SK-N-SH (cell line): ENCODE data around the gene F8A3. TPM values are rescaled to one million over a fixed set of nuclear protein-coding genes. Genes with fewer than 3 reads are reported as not detected.

Source experiments
- CTCF ChIA-PET: fragments of 300-600, 350-600 bp; formaldehyde crosslinking; extraction: SDS; loops from one replicate; lab custom pipeline; 2021; lab: Yijun Ruan, JAX
- POLR2A ChIA-PET: fragments of 350-600 bp; sonication (Branson Sonifier 250); formaldehyde crosslinking; extraction: SDS; loops from one replicate; lab custom pipeline; 2020; ENCODE audit warnings: antibody characterized with exemption, inconsistent platforms; lab: Yijun Ruan, JAX
- DNase-seq: peaks from one replicate; pipeline ENCODE4 v3.0.0; 2012
- H2AFZ ChIP-seq: fragments of 200-600 bp; sonication (generic); 2 replicates; pipeline ENCODE4 v1.8.1; 2016; ENCODE audit warnings: antibody characterized with exemption, mild to moderate bottlenecking, low read depth
- H3F3A ChIP-seq: fragments of 200-600 bp; sonication (generic); replicated peaks from 2 replicates; pipeline ENCODE3; 2016; ENCODE audit warnings: antibody characterized with exemption, mild to moderate bottlenecking; ENCODE audit not compliant: insufficient read depth
- H3K27ac ChIP-seq, 2 experiments: fragments of 200-500 bp in 1 of 2; fragments of 200-600 bp in 1 of 2; sonication (Bioruptor generic) in 1 of 2; sonication (generic), shearing (Covaris generic) in 1 of 2; 2 replicates each; pipeline versions ENCODE4 v1.5.1 to v1.6.1; 2014 to 2016; ENCODE audit warnings: low read depth in 2 of 2, inconsistent platforms in 1 of 2, low read length in 1 of 2, mild to moderate bottlenecking in 1 of 2, mixed read lengths in 1 of 2
- H3K27me3 ChIP-seq: fragments of 200-600 bp; sonication (generic), shearing (Covaris generic); 2 replicates; pipeline ENCODE4 v1.6.1; 2016; ENCODE audit warnings: mixed run types; ENCODE audit not compliant: insufficient read depth
- H3K36me3 ChIP-seq, 2 experiments: fragments of 200-500 bp in 1 of 2; fragments of 200-600 bp in 1 of 2; sonication (Bioruptor generic) in 1 of 2; sonication (generic) in 1 of 2; replicated peaks in 1 of 2; 2 replicates each; pipeline versions ENCODE3 to v1.5.1; 2014 to 2016; ENCODE audit warnings: low read length in 1 of 2, mild to moderate bottlenecking in 1 of 2; ENCODE audit not compliant: insufficient read depth in 2 of 2, control insufficient read depth in 1 of 2
- H3K4me1 ChIP-seq, 2 experiments: fragments of 200-500 bp in 1 of 2; fragments of 200-600 bp in 1 of 2; sonication (Bioruptor generic) in 1 of 2; sonication (generic), shearing (Covaris generic) in 1 of 2; 2 replicates each; pipeline versions ENCODE4 v1.5.1 to v1.6.1; 2014 to 2016; ENCODE audit warnings: low read depth in 1 of 2, low read length in 1 of 2, mixed run types in 1 of 2; ENCODE audit not compliant: insufficient read depth in 2 of 2, control insufficient read depth in 1 of 2
- H3K4me2 ChIP-seq: fragments of 200-600 bp; sonication (generic), shearing (Covaris generic); 2 replicates; pipeline ENCODE4 v1.6.1; 2017; ENCODE audit warnings: mixed run types
- H3K4me3 ChIP-seq, 2 experiments: fragments of 200-500 bp in 1 of 2; fragments of 200-600 bp in 1 of 2; sonication (Bioruptor generic) in 1 of 2; sonication (generic), shearing (Covaris generic) in 1 of 2; 2 replicates each; pipeline versions ENCODE4 v1.5.1 to v1.8.1; 2014 to 2016; ENCODE audit warnings: low read depth in 2 of 2, inconsistent platforms in 1 of 2, low read length in 1 of 2, mild to moderate bottlenecking in 1 of 2, mixed read lengths in 1 of 2, moderate library complexity in 1 of 2
- H3K79me2 ChIP-seq: fragments of 200-600 bp; sonication (generic); 2 replicates; pipeline ENCODE4 v1.8.1; 2017; ENCODE audit warnings: mild to moderate bottlenecking; ENCODE audit not compliant: insufficient read depth
- H3K9ac ChIP-seq: fragments of 200-600 bp; sonication (generic); 2 replicates; pipeline ENCODE4 v1.6.1; 2017; ENCODE audit warnings: mixed run types
- H3K9me2 ChIP-seq: fragments of 200-600 bp; sonication (generic); 2 replicates; pipeline ENCODE4 v1.6.1; 2017; ENCODE audit warnings: mixed run types
- H3K9me3 ChIP-seq: fragments of 200-600 bp; sonication (generic); 2 replicates; pipeline ENCODE4 v1.6.1; 2017; ENCODE audit warnings: mixed run types, mild to moderate bottlenecking, moderate library complexity
- H4K20me1 ChIP-seq: fragments of 200-600 bp; sonication (generic); 2 replicates; pipeline ENCODE4 v1.6.1; 2017; ENCODE audit warnings: mild to moderate bottlenecking, mixed run types; ENCODE audit not compliant: insufficient read depth
- GABPA ChIP-seq: IDR thresholded peaks from 2 replicates; pipeline ENCODE4 v1.4.0; 2012; ENCODE audit warnings: low read depth, mild to moderate bottlenecking
- GATA2 ChIP-seq: sonication (generic); formaldehyde crosslinking; IDR thresholded peaks from 2 replicates; pipeline ENCODE4 v1.5.0; 2020; ENCODE audit warnings: mild to moderate bottlenecking, missing genetic modification reagents
- MXI1 ChIP-seq: IDR thresholded peaks from 2 replicates; pipeline ENCODE4 v1.6.1; 2012; ENCODE audit warnings: mild to moderate bottlenecking, low read depth, low read length, improper control_type of control experiment
- NFIC ChIP-seq: IDR thresholded peaks from 2 replicates; pipeline ENCODE4 v1.4.0; 2012; ENCODE audit warnings: borderline replicate concordance
- POLR2AphosphoS5 ChIP-seq: IDR thresholded peaks from 2 replicates; pipeline ENCODE4 v1.6.1; 2012; ENCODE audit warnings: low read depth, low read length
- RXRA ChIP-seq: IDR thresholded peaks from 2 replicates; pipeline ENCODE4 v1.4.0; 2012; ENCODE audit warnings: low read depth, mild to moderate bottlenecking, borderline replicate concordance
- WGBS: methylation state at CpG from one replicate; pipeline ENCODE4 v1.1.6; 2017; ENCODE audit warnings: low lambda C conversion rate; 5-methylcytosine and 5-hydroxymethylcytosine counted together
- polyA plus RNA-seq, 3 experiments: library from polyadenylated mRNA; depleted of rRNA; stranded (reverse); fragments of >200 nt; gene quantifications; 2 replicates each; pipeline ENCODE4 v1.2.3, GENCODE V29; 2012
- small RNA-seq, 7 experiments: library from RNA; depleted of rRNA; stranded (forward); fragments of <200 nt; gene quantifications; one replicate each; pipeline ENCODE3, GENCODE V24; 2012
- TF ChIP-seq, protein P1 (sequence below): IDR thresholded peaks from 2 replicates; pipeline ENCODE4; 2012
- TF ChIP-seq, protein P2 (sequence below): IDR thresholded peaks from 2 replicates; pipeline ENCODE4 v1.4.0; 2012; ENCODE audit warnings: low read depth

The F8A3 gene
- polyA plus RNA-seq, 1 of the 3 experiments (the other 2 are of a cell fraction) = 1.1 TPM

DNA sequence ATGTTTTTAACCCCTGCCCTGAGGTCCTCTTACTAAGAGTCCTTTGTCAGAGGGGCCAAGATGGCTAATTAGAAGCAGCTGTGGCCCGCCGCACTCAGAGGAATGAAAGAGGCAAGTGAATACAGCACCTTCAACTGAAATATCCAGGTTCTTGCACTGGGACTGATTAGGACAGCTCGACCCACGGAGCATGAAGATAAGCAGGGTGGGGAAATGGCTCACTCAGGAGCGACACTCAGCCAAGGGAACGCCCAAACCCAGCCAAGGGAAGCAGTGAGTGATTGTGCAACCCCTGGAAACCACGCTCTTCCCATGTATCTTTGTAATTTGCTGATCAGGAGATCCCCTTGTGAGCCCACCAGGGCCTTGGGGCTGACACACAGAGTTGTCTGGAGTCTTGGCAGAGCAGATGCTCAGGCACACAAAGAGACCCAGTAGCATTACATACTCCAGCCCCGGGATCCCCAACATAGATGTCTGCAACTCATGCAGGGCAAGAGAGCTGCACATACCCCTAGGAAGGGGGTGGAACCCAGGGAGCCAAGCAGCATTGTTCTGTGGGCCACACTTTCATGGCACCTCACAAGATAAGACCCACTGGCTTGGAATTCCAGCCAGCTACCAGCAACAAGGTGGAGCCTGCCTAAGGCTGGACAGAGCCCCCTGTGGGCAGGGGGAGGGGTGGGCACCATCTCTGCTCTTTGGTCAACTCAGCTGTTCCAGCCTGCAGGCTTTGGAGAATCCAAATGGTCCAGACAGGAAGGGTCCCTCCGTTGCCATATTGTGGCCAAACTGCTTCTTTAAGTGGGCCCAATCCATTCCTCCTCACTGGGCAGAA, 23.3 kb downstream of the F8A3 start:
- no peak overlapping the region for H3K4me3 ChIP-seq
- POLR2A ChIA-PET = no interaction called here
- no peak overlapping the region for H3K4me2 ChIP-seq
- 24% methylated on average over 7 of the region's 9 CpGs for WGBS
- no peaks in the 10 kb centered on the region for H3F3A ChIP-seq
- no peaks in the 10 kb centered on the region for H3K36me3 ChIP-seq
- H4K20me1 ChIP-seq = no peaks in the 10 kb centered on the region
- CTCF ChIA-PET = no interaction called here
- no peaks in the 10 kb centered on the region for H3K27me3 ChIP-seq
- no peaks in the 10 kb centered on the region for H3K79me2 ChIP-seq
- no peak for DNase-seq
- H3K9ac ChIP-seq = no peak overlapping the region
- H2AFZ ChIP-seq = no peak overlapping the region
- H3K27ac ChIP-seq = no peak overlapping the region
- no peaks in the 10 kb centered on the region for H3K9me3 ChIP-seq
- H3K9me2 ChIP-seq = no peaks in the 10 kb centered on the region
- no peaks in the 10 kb centered on the region; a peak in 1 of 4 replicates for H3K4me1 ChIP-seq
- no peak for TF ChIP-seq GATA2 (CRISPR knock-in tag)
- TF ChIP-seq RXRA = no peak
- TF ChIP-seq MXI1 = no peak
- TF ChIP-seq POLR2AphosphoS5 = no peak
- no peak for TF ChIP-seq NFIC
- TF ChIP-seq GABPA = no peak
- TF ChIP-seq, protein P1, sequence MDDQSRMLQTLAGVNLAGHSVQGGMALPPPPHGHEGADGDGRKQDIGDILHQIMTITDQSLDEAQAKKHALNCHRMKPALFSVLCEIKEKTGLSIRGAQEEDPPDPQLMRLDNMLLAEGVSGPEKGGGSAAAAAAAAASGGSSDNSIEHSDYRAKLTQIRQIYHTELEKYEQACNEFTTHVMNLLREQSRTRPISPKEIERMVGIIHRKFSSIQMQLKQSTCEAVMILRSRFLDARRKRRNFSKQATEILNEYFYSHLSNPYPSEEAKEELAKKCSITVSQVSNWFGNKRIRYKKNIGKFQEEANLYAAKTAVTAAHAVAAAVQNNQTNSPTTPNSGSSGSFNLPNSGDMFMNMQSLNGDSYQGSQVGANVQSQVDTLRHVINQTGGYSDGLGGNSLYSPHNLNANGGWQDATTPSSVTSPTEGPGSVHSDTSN = no peak

DNA sequence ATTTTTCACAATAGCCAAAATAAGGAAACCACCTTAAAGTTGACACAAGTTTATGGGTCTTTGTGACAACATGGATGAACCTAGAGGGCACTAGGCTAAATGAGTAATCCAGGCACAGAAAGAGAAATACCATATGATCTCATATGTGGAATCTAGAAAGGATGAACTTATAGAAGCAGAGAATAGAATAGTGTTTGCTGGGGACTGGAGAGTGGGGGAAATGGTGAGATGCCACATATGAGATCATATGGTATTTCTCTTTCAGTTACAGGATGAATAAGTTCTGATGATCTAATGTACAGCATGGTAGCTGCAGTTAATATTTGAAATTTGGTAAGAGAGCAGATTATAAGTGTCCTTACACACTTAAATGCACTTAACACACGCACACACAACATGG, 40.7 kb downstream of the F8A3 start:
- H2AFZ ChIP-seq = no peak overlapping the region
- no peaks in the 10 kb centered on the region for H3K4me1 ChIP-seq
- H3K4me3 ChIP-seq = no peak overlapping the region
- H3K9ac ChIP-seq = no peak overlapping the region
- ChIA-PET POLR2A (no interaction called here), CTCF (no interaction called here)
- no peaks in the 10 kb centered on the region for H3K36me3 ChIP-seq
- TF ChIP-seq RXRA = no peak
- TF ChIP-seq, protein P2, sequence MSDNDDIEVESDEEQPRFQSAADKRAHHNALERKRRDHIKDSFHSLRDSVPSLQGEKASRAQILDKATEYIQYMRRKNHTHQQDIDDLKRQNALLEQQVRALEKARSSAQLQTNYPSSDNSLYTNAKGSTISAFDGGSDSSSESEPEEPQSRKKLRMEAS = no peak
- H3K4me2 ChIP-seq = no peak overlapping the region
- H3K9me2 ChIP-seq = no peaks in the 10 kb centered on the region
- H3K79me2 ChIP-seq = no peaks in the 10 kb centered on the region
- no peak for DNase-seq
- no peak overlapping the region for H3K27ac ChIP-seq
- WGBS = 29% methylated on average over 1 of the region's 1 CpG
- no peaks in the 10 kb centered on the region for H3K27me3 ChIP-seq
- no peaks in the 10 kb centered on the region for H3K9me3 ChIP-seq
- H3F3A ChIP-seq = no peaks in the 10 kb centered on the region
- H4K20me1 ChIP-seq = no peaks in the 10 kb centered on the region

Small RNA genes lying within 50 kb of the gene (small RNA-seq; reads per million reads assigned to genes)
- 0 reads per million in 7 experiments for gene MIR1184-3

Other genes with a start within 250 kb of the F8A3 start
- gene VBP1, start 242.2 kb downstream of the F8A3 start, polyA plus RNA-seq (2012; rRNA removed) = 13.8 and 18.1 TPM in 2 replicates
- gene RAB39B, start 194.1 kb downstream of the F8A3 start, polyA plus RNA-seq (2012; rRNA removed) = 1.3 and 1.6 TPM in 2 replicates
- 0.03 and 0.16 TPM in 2 replicates for gene CLIC2, start 124.0 kb downstream of the F8A3 start, polyA plus RNA-seq (2012; rRNA removed)
- not detected in 2 replicates for gene F8A2, start 76.5 kb downstream of the F8A3 start, polyA plus RNA-seq (2012; rRNA removed)
- gene SPRY3, start 154.0 kb upstream of the F8A3 start, polyA plus RNA-seq (2012; rRNA removed) = 0.39 and 0.78 TPM in 2 replicates
- gene TMLHE, start 154.3 kb upstream of the F8A3 start, polyA plus RNA-seq (2012; rRNA removed) = 11.3 and 18.7 TPM in 2 replicates